ENCODE results near the gene RAB6A.

- TF ChIP-seq ZNF274 (IDR thresholded peaks at IDR 0.05; ENCODE audit: low read depth, low read length) (no peak), SUZ12 (IDR thresholded peaks at IDR 0.05; ENCODE audit: extremely low read depth, insufficient read depth, insufficient read length) (no peak), YY1 (IDR thresholded peaks at IDR 0.05; ENCODE audit: insufficient read depth, insufficient read length) (no peak)
Measured at GRCh38 chr11:73656985-73657384, 103.9 kb downstream of the RAB6A start.
